PC-3 (cell line): ENCODE results near the gene LILRB3.

ENCODE experiments used
- EZH2 ChIP-seq: fragments of 300-600 bp; sonication (generic); IDR thresholded peaks from one replicate; pipeline ENCODE4 v1.6.1; 2017; ENCODE audit warnings: antibody characterized with exemption, mild to moderate bottlenecking, low read length; ENCODE audit not compliant: unreplicated experiment
- EZH2phosphoT487 ChIP-seq: fragments of 300-600 bp; sonication (generic); IDR thresholded peaks from 2 replicates; pipeline ENCODE4 v1.6.1; 2018; ENCODE audit warnings: mild to moderate bottlenecking, antibody characterized with exemption, low read length, borderline replicate concordance
- TF ChIP-seq, protein P1 (sequence below): fragments of 300-600 bp; sonication (generic); conservative IDR thresholded peaks from 2 replicates; pipeline ENCODE4 v1.5.1; 2017; ENCODE audit warnings: antibody characterized with exemption, low read depth, mild to moderate bottlenecking, low read length

DNA sequence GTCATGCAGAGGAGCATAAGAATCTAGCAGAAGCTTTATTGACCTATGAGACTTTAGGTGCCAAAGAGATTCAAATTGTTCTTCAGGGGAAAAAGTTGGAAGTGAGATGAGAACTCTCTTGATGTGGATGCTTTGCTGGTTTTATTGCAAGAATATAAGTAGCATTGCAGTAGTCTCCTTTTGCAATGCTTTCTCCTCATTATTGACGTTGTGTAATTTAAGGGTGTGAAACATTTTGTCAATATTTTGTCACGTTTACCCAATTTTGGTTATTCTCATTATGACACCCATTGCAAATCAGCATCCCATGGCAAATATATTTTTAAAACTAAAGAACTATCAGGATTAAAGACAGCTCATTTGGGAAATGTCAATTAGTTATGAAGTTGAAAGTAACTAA is 46.1 kb upstream of the LILRB3 start:
- TF ChIP-seq, protein P1, sequence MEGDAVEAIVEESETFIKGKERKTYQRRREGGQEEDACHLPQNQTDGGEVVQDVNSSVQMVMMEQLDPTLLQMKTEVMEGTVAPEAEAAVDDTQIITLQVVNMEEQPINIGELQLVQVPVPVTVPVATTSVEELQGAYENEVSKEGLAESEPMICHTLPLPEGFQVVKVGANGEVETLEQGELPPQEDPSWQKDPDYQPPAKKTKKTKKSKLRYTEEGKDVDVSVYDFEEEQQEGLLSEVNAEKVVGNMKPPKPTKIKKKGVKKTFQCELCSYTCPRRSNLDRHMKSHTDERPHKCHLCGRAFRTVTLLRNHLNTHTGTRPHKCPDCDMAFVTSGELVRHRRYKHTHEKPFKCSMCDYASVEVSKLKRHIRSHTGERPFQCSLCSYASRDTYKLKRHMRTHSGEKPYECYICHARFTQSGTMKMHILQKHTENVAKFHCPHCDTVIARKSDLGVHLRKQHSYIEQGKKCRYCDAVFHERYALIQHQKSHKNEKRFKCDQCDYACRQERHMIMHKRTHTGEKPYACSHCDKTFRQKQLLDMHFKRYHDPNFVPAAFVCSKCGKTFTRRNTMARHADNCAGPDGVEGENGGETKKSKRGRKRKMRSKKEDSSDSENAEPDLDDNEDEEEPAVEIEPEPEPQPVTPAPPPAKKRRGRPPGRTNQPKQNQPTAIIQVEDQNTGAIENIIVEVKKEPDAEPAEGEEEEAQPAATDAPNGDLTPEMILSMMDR, result no peak
- TF ChIP-seq EZH2phosphoT487, result no peak
- no peak for TF ChIP-seq EZH2
